Measurements from ENCODE around the gene UNC5A.
"Not testable (repeated sequence)": the region's sequence is repeated elsewhere in the genome, so short reads cannot be mapped to it uniquely, and the experiment has no call there.

The UNC5A gene

DNA sequence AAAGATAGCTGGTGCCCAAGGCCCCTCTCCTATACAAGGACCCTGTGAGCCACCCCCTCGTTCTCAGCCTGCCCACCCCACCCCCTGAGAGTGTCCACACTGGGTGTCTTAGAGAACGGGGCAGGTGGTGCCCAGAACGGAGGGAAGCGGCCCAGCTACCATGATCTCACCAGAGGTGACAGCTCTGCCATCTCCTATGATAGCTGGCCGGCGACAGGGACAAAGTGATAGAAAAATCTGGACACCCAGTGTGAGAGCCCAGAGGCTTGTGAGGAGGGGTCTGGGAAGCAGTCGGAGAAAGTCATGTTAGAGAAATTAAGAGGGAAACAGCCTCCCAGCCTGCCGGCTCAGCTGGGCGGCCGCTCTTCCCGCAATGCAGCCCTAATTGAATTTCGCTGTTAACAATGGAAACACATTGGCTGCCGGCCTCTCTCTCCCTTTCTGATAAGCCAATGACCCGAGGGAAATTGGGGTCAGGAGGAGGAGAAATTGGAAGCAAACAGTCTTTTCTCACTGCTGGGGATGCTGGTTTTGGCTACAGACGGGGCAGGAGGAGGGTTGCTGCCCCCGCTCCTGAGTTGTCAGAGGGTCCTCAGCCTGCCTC lies 56.5 kb downstream of the UNC5A start:
- no peak for DNase-seq

DNA sequence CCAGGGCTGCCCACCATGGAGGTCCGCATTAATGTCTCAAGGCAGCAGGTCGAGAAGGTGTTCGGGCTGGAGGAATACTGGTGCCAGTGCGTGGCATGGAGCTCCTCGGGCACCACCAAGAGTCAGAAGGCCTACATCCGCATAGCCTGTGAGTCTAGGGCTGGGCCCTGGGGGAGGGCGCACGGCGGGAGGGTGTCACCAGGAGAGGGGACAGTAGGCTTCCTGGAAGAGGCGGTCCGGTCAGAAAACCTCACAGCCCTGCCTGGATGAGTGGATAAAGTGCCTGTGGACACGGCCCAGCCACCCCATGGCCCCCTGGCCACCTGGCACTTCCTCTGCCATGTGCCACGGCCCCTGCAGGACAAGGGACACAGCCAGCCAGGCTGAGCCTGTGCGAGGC lies 57.8 kb downstream of the UNC5A start:
- no peak for DNase-seq

DNA sequence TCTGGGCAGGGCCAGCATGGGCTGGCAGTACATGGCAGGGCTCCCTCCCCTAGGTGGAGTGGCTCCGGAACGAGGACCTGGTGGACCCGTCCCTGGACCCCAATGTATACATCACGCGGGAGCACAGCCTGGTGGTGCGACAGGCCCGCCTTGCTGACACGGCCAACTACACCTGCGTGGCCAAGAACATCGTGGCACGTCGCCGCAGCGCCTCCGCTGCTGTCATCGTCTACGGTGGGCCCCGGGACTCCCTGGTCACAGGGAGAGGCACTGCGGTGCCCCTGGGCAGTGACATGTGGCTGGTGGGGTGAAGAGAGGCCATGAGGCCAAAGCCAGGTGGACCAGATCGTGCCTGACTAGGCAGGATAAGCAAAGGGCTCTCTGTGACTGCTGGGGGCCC lies 58.4 kb downstream of the UNC5A start:
- no peak for DNase-seq

DNA sequence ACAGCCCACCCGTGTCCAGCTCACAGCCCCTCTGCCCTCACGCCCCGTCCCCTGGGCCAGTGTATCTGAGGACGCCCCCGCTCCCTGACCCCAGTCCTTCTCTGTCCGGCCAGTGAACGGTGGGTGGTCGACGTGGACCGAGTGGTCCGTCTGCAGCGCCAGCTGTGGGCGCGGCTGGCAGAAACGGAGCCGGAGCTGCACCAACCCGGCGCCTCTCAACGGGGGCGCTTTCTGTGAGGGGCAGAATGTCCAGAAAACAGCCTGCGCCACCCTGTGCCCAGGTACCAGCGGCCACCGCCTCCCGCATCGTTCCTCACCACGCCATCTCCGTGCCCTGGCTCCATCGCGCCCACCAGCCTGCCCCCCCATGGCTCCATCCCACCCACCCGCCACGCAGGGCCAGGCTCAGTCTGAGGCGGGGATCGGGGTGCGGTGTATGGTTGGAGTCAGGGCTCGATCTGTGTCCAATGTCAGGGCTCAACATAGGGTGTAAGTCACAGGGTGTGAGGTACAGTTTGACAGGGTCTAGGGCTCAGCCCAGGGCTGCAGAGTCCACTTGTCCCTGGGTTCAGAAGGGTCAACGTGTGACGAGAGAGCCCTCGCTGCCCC lies 59.2 kb downstream of the UNC5A start:
- no peak for DNase-seq

DNA sequence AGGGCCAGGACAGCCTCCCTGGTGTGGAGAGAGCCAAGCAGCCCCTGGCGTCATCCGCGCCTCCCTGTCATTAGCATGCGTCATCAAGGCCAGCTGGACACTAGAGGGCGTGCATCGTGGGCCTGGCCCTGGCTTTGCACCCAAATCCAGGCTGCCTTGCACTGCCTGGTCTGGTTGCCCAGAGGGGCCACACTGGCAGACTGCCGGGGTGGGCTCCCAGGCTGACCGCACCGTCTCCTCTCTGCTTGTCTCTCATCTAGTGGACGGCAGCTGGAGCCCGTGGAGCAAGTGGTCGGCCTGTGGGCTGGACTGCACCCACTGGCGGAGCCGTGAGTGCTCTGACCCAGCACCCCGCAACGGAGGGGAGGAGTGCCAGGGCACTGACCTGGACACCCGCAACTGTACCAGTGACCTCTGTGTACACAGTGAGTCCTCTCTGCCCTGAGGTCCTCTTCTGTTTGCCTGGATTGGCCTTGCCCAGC lies 59.8 kb downstream of the UNC5A start:
- no peak for DNase-seq

DNA sequence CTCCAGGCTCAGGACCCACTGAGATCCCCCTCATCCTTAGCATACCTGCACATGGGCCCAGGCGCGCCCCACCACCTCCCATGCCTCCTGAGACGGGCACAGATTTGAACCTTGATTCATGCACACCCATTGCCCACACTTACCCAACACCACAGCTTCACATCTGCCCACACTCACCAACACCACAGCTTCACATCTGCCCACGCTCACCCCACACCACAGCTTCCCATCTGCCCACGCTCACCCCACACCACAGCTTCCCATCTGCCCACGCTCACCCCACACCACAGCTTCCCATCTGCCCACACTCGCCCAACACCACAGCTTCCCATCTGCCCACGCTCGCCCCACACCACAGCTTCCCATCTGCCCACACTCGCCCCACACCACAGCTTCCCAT lies 60.3 kb downstream of the UNC5A start:
- not testable (repeated sequence) for DNase-seq

DNA sequence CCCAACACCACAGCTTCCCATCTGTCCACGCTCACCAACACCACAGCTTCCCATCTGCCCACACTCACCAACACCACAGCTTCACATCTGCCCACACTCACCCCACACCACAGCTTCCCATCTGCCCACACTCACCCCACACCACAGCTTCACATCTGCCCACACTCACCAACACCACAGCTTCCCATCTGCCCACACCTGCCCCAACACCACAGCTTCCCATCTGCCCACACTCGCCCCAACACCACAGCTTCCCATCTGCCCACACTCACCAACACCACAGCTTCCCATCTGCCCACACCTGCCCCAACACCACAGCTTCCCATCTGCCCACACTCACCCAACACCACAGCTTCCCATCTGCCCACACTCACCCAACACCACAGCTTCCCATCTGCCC lies 62.2 kb downstream of the UNC5A start:
- DNase-seq: not testable (repeated sequence)

DNA sequence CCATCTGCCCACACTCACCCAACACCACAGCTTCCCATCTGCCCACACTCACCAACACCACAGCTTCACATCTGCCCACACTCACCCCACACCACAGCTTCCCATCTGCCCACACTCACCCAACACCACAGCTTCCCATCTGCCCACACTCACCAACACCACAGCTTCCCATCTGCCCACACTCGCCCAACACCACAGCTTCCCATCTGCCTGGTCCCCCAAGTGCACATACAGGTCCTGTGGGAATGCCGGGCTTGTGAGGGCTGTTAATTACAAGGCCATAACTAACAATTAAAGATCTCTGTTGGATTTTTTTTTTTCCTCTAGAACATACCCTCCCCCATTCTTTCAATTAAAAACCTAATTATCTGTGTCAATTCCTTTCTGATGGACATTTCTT lies 62.7 kb downstream of the UNC5A start:
- DNase-seq: peak; percentile 35

DNA sequence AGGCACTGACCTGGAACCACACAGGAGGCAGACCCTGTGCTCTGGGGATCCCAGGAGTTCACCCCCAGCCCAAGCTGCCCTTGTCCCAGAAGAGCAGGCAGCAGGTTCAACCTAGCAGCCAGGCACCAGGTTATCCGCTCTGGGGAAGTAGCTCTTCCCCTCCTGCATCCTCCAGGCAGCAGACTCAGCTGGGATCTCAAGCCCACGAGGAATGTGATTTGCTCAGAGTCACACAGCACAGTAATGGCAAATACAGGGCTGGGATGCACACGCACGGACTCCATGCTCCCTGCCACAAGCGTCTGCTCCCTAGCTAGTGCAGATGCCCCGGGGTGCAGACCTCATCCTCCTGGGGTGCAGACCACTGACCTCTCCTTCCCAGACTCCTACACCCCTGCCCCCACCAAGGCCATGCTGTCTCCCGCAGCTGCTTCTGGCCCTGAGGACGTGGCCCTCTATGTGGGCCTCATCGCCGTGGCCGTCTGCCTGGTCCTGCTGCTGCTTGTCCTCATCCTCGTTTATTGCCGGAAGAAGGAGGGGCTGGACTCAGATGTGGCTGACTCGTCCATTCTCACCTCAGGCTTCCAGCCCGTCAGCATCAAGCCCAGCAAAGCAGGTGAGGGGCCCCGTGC lies 63.3 kb downstream of the UNC5A start:
- DNase-seq: no peak

DNA sequence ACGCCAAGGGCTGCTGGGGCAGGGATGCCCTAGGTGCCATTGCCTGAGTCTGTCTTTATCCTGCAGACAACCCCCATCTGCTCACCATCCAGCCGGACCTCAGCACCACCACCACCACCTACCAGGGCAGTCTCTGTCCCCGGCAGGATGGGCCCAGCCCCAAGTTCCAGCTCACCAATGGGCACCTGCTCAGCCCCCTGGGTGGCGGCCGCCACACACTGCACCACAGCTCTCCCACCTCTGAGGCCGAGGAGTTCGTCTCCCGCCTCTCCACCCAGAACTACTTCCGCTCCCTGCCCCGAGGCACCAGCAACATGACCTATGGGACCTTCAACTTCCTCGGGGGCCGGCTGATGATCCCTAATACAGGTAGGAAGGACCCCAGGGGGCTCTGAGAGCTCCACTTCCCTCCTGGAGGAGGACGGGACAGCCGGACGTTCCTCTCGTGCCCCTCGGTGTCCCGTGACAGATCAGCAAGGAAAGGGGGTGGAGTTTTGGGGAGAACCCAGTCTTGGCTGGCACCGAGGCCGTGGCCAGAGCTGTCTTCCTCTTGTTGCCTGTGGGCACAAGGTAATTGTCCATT lies 63.9 kb downstream of the UNC5A start:
- DNase-seq: no peak

DNA sequence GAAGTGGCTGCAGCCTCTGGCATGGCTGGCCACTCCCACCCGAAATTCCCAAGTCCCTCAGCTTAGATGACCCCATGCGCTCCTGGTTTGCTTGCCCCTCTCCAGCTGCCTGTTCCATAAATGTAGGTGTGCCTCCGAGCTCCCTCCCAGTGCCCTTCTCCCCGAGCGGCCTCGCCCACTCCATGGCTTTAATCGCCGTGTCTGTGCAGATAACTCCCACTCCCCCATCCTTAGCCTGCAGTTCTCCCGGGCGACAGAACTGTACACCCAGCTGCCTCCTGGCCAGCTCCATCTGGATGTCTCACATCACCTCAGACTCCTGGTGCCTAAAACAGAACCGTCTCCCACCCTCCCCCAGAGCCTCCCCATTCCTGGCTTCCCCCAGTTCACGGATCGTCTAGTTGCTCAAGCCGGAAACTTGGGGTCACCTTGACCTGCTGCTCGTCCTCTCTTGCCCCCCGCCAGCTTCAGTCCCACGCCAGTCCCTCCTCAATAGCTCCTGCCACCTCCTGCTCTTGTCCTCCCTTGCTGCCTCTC lies 64.7 kb downstream of the UNC5A start:
- DNase-seq: no peak

DNA sequence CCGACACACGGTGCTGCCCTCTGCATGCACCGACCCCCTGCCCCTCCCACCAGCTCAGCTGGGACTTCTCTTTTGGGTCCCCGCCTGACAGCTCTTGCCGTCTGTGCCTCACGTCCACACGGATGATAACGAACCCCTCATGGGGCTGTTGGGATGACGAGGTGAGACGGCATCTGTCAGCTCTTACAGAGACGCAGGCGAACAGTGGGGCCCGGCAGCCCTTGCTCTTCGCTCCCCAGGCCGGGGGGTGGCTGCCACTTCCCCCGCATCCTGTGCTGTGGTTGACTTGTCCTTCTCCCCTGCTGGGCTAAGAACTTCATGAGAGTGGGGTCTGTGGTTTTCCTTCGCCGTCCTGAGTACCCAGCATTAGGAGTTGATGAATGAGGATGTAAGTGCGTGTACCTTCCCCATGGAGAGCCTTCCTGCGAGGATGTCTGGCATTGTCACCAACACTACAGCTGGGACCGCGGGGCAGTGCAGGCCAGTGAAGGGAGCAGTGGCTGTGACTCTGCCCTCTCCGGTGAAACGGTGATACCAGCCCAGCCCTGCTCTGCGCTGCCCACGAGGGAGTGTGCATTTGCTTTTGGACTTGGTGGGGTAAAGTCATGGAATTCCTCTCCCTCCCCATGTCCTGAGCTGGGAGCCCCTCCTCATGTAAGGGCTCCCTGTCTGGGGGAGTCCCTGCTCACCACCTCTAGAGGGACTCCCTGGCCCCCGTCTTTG lies 65.6 kb downstream of the UNC5A start:
- DNase-seq: peak; percentile 1

DNA sequence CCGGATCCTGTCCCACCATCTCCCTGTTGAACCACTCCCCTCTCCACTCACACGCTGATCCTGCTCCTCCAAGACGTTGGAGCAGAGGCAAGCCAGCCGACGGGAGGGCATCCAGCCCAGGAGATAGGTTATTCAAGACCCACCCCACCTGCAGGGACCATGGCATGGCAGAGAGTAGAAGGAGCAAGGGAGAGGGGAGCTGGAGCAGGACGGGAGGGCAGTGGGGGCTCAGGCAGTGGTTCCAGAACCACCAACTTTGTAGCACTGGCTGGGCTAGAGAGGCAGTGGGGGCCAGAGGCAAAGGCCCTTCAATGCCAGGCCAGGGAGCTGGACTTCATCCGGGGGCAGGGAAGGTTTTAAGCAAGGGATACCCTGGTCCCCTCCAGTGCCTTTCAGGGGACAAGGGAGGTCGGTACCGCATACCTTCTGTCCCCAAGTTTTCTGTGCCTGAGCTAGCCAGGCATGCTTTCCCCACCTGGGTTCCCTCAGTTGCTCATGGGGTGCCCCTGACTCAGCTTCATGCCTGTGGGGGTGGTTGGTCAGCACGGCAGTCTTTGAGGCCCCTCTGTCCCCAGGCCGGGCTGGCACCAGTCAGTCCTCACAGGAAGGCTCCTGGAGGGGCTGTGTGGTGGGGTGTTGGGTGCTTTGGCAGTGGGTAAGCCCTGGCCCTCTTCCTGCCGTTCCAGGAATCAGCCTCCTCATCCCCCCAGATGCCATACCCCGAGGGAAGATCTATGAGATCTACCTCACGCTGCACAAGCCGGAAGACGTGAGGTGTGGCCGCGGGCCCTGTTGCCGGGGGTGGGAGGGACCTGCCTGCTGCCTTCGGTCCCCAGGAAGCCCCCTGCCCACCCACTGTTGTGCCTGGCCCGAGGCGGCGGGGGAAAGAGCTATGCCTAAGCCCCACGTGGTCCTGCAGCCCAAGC lies 66.4 kb downstream of the UNC5A start:
- no peak for DNase-seq

DNA sequence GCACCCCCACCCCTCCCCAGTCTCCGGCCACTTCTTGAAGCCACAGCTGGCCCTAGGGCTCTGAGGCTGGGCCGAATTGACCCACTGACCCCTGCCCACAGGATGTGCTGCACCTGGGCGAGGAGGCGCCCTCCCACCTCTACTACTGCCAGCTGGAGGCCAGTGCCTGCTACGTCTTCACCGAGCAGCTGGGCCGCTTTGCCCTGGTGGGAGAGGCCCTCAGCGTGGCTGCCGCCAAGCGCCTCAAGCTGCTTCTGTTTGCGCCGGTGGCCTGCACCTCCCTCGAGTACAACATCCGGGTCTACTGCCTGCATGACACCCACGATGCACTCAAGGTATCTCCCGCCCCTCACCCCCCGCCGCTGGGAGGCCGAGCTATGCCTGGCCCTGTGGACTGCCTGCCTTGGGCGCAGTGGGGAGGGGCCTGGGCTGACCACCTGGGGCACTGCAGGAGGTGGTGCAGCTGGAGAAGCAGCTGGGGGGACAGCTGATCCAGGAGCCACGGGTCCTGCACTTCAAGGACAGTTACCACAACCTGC lies 67.5 kb downstream of the UNC5A start:
- no peak for DNase-seq

DNA sequence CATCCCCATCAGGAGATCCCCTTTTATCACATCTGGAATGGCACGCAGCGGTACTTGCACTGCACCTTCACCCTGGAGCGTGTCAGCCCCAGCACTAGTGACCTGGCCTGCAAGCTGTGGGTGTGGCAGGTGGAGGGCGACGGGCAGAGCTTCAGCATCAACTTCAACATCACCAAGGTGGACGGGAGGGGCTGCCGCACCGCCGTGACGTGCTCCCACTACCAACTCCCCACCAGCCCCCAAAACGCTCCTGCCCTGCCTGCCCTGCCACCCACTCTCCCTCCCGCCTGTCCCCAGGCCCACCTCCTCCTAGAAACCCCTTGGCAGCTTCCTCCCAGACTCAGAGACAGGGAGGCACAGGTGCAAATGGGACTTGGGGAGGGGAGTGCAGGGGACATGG lies 68.1 kb downstream of the UNC5A start:
- DNase-seq: no peak

DNA sequence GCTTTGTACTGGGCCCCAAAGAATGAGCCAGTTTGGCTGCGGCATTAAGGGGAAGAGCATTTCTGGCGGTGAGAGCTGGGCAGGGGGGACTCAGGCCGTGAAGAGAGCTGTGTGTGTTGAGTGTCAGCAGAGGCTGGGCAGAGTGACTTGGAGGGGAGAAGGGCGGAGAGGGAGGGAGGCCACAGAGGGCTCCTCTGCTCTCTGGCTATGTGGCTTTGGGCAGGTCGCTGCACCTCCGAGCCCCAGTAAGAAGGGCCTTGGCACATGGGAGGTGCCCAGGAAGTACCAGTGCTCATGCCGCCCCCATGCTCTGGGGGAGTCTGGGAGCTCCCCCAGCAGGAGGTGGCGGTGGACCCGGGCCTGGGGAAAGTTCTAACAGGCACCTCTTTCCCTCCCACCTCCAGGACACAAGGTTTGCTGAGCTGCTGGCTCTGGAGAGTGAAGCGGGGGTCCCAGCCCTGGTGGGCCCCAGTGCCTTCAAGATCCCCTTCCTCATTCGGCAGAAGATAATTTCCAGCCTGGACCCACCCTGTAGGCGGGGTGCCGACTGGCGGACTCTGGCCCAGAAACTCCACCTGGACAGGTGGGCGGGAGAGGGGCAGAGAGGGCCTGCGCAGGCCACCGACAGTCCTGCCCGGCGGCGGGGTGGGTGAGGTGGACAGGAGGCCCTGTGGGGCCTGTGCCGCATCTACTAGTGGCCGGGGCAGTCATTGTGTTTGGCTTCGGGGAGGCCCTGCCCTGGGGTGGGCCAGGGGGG lies 68.7 kb downstream of the UNC5A start:
- DNase-seq: no peak

DNA sequence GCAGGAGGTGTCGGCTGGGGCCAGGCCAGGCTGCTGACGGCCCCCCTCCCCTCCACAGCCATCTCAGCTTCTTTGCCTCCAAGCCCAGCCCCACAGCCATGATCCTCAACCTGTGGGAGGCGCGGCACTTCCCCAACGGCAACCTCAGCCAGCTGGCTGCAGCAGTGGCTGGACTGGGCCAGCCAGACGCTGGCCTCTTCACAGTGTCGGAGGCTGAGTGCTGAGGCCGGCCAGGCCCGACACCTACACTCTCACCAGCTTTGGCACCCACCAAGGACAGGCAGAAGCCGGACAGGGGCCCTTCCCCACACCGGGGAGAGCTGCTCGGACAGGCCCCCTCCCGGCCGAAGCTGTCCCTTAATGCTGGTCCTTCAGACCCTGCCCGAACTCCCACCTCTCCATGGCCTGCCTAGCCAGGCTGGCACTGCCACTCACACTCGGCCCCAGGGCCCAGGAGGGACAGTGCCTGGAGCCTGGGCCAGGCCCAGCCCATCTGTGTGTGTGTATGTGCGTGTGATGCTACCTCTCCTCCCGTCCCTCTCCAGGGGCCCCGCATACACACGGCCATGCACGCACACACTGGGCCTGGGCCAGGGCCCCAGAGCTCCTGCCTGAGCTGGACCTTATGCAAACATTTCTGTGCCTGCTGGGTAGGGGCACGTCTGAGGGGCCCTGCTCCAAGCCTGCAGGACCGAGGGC lies 69.5 kb downstream of the UNC5A start:
- DNase-seq: no peak

DNA sequence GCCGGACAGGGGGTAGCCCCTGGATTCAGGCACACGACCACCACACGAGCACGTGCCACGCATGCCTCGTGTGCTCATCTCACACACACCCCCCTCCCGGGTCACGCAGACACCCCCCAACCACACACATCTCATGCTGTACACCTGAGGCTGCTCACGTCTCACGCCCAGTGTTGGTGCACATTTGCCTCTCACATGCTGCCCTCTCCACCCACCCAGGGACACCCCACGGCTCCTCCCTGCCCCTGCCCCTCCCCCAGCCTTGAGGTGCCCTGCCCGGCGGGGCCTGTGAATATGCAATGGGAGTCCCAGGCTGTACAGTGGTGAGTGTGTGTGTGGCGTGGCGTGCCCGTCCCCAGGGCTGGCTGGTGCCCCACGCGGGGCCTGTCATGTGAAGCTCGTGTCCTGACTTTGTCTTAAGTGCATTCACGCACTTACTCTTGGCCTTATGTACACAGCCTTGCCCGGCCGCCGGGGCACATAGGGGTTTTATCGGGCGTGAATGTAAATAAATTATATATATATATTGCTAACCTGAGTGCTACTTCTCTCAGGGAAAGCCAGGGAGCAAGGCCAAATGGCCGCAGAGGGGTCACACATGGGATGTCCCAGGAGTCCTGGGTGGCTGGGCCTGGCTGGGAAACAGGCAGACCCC lies 70.1 kb downstream of the UNC5A start:
- DNase-seq: no peak

DNA sequence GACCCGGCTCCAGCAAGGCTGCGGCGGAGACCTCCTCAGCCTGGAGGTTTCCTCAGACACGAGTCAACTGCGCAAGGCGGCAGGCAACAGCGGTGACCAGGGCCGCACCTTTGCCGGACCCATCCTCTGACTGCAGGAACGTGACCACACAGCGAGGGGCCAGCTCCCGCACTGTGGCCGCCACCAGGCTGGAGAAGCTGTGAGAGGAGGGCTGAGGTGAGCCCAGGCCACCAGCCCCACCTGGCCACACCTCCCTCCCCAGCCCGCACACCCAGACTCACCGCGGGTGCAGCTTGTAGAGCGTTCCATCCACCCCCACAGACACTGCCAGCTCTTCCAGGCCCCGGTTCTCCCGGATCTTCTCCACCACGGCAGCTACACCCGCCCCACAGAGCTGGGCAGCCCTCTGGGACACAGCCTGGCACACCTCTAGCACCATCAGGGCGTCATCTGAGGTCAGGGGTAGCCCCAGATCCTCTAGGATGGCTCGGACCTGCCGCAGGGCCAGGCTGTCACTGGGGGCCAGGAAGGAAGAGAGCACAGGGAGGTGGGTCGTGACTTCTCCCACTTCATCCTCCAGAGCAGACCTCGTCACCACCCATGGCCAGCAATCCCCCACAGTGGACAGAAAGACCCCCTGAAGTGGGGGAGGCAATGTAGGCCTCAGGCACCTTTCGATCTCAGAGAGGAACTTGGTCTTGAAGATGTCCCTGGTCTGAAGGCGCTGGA lies 70.8 kb downstream of the UNC5A start:
- no peak for DNase-seq

All from NCI-H2171 treated with DMSO at 0.1 percent for 48 hours (cell line).